Left lung (tissue), 10 donors: Measurements from ENCODE around the gene TPCN1. TPM values are rescaled to one million over a fixed set of nuclear protein-coding genes. Genes with fewer than 3 reads are reported as not detected.

ENCODE experiments used
- ATAC-seq: fragments of 200-7000 bp; cut with Tn5 transposase; one replicate; pipeline ENCODE4 v1.9.1; 2020; ENCODE audit warnings: moderate library complexity
- DNase-seq, 4 donors: peaks; one replicate each; pipeline ENCODE4 v3.0.0-alpha.2; 2013 to 2020
- H3K27ac ChIP-seq, 2 donors: fragments of 200-600 bp; sonication (generic) in 1 of 2; one replicate each; pipeline versions ENCODE4 v1.5.0 to v1.8.0; 2020 to 2021
- H3K27me3 ChIP-seq, 2 donors: fragments of 200-600 bp; sonication (generic) in 1 of 2; one replicate each; pipeline versions ENCODE4 v1.5.0 to v1.8.0; 2020 to 2021
- H3K36me3 ChIP-seq, 2 donors: fragments of 200-600 bp; sonication (generic) in 1 of 2; one replicate each; pipeline versions ENCODE4 v1.5.0 to v1.8.0; 2020 to 2021
- H3K4me1 ChIP-seq, 2 donors: fragments of 200-600 bp; one replicate each; pipeline ENCODE4 v1.8.0; 2021
- H3K4me3 ChIP-seq, 2 donors: fragments of 200-600 bp; sonication (generic) in 1 of 2; one replicate each; pipeline versions ENCODE4 v1.5.0 to v1.8.0; 2020 to 2021; ENCODE audit warnings: mild to moderate bottlenecking in 1 of 2
- H3K9me3 ChIP-seq, 2 donors: fragments of 200-600 bp; sonication (generic) in 1 of 2; one replicate each; pipeline versions ENCODE4 v1.5.0 to v1.8.0; 2020 to 2021
- CTCF ChIP-seq, 2 donors: fragments of 200-600 bp; sonication (generic) in 1 of 2; IDR thresholded peaks; one replicate each; pipeline versions ENCODE4 v1.5.0 to v1.8.0; 2021; ENCODE audit warnings: antibody characterized with exemption in 2 of 2
- intact Hi-C, 2 donors: fragments of 100-400 bp; cut with DNase I; formaldehyde crosslinking; loops; one replicate each; pipeline versions ENCODE4 v1.11.2 to v1.14.2; 2022
- polyA plus RNA-seq, 6 donors: library from polyadenylated mRNA; unstranded; fragments of 120-200 nt; gene quantifications; one replicate each; pipeline ENCODE4 v1.2.1, GENCODE V29; 2013; ENCODE audit not compliant: insufficient read length in 6 of 6
- total RNA-seq, 2 donors: library from RNA; stranded (reverse); fragmentation: NEBNext Ultra II Directional; extraction: Animal tissue kit (Norgen Biotek cat#: 25700); gene quantifications; one replicate each; pipeline ENCODE4 v1.2.1, GENCODE V29; 2021
- donor health status: DM: no; HTN: yes; CAD: no.
- donor health status: DM: no; HTN: no; CAD: no.

TPCN1 gene
- total and polyA plus RNA-seq, 8 donors, result 24.7 to 54.1 (median 34.8) TPM

- ATAC-seq (no peak), DNase-seq (no peak)
- Histone ChIP-seq H3K36me3 (no peaks in the 10 kb centered on the region), H3K27ac (no peak overlapping the region), H3K4me1 (peaks cover 0 to 36% of the 10 kb centered on the region in 2 donors), H3K4me3 (no peak overlapping the region), H3K9me3 (no peaks in the 10 kb centered on the region), H3K27me3 (no peaks in the 10 kb centered on the region)
- intact Hi-C loops, result no loop called here
- no peak for TF ChIP-seq CTCF (IDR thresholded peaks at IDR 0.05)
Observed at GRCh38 chr12:113200021-113200797, 21.1 kb upstream of the TPCN1 start.

- H3K27me3 ChIP-seq, result no peaks in the 10 kb centered on the region
- no peak for TF ChIP-seq CTCF (IDR thresholded peaks at IDR 0.05)
- H3K4me1 ChIP-seq, result peaks cover 0 to 45% of the 10 kb centered on the region in 2 donors
- DNase-seq, result no peak
- no peaks in the 10 kb centered on the region for H3K9me3 ChIP-seq
- intact Hi-C loops, result no loop called here
- no peak overlapping the region for H3K4me3 ChIP-seq
- ATAC-seq, result no peak
- H3K36me3 ChIP-seq, result no peaks in the 10 kb centered on the region
- no peak overlapping the region for H3K27ac ChIP-seq
Observed at GRCh38 chr12:113201187-113202177, 19.8 kb upstream of the TPCN1 start.

- H3K9me3 ChIP-seq, result no peaks in the 10 kb centered on the region
Observed at GRCh38 chr12:113202300-113203075, 18.8 kb upstream of the TPCN1 start.

More at GRCh38 chr12:113202300-113203075, 18.8 kb upstream of the TPCN1 start:
- TF ChIP-seq CTCF (IDR thresholded peaks at IDR 0.05), result no peak
- no peak for ATAC-seq
- intact Hi-C loops, result no loop called here
- Histone ChIP-seq H3K36me3 (no peaks in the 10 kb centered on the region), H3K27me3 (no peaks in the 10 kb centered on the region), H3K4me1 (peaks cover 0 to 54% of the 10 kb centered on the region in 2 donors), H3K4me3 (no peak overlapping the region), H3K27ac (no peak overlapping the region)
- DNase-seq, result no peak
